GM10266 (cell line): ENCODE measurements around the gene LRRK1.

ENCODE experiments used
- DNase-seq: peaks from one replicate; pipeline ENCODE4 v3.0.0; 2012; ENCODE audit errors: extremely low spot score
- CTCF ChIP-seq: IDR thresholded peaks from 2 replicates; pipeline ENCODE4 v1.5.1; 2012; ENCODE audit warnings: mild to moderate bottlenecking, low read depth; ENCODE audit not compliant: control insufficient read depth, insufficient read depth; ENCODE audit errors: missing control alignments

Gene LRRK1

GRCh38 chr15:100918690-100919480 lies at the start of gene LRRK1:
LRRK1 (plus strand) TSS chr15:100919357; CDS start chr15:100924633, 5,276 bp downstream.
- peak; percentile 40 for TF ChIP-seq CTCF
- peak; percentile 77 for DNase-seq

DNA sequence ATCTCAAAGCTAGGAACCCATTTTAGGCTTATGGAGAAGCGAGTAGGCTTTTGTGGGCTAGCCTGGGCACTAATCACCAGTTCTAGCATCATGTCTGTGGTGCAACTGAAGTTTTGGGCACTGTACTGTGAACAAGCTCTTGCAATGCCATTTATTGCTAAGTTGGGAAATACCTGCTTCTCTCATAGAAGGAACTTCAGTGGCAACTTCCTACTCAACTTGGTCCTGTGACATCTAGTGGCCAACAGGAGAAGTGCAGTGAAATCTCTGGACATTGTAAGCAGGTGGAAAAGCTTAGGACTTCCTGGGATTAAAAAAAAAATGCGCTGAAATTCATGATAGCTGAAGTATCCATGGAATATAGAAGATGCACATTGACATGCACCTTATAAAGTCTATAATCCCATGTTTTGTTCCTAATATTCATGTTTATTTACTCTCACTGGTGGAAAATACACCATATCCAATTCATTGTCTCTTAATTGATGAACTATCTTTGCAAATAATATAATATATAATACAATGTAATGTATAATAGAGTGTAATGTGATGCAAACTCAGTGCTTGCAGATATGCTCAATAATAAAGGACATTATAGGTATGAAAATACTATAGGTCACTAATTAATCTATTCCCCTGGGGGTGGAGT lies 46.0 kb upstream of the LRRK1 start:
- peak; percentile 88 for TF ChIP-seq CTCF
- DNase-seq, result peak; percentile 79

DNA sequence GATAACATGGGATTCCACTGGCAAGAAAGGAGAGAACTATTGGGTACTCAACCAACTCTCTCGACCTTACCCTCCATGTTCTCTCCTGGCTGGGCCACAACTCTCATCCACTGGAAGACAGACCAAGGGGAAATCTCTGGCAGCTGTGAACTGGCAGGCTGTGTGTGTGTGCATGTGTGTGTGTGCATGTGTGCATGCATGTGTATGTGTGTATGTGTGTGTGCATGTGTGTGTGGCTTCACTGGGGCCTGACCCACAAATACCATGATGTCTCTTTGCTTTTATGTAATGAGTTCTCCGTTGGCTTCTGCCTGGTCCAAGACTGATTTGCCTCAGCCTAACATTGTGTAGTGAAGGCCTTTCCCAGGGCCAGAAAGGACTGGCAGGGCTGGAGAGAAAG lies 43.7 kb upstream of the LRRK1 start:
- TF ChIP-seq CTCF, result no peak
- DNase-seq, result no peak

DNA sequence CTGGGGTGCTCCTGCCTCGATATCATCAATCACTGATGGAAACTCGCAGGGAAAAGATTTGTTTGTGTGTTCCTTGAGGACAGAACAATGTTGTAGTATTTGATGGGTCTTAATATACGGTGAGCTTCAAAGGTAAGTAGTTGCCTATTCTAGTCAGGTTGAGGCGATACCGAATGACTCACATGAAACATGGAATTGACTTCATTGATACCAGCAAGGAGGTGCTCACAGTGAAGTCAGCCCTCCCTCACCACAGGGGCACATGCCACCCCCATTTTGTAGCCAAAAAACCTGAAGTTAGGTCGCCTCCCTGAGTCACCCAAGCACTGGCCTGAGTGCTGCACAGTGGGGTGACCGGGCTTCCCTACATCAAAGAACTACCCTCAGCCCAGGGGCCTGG lies 43.2 kb upstream of the LRRK1 start:
- no peak for TF ChIP-seq CTCF

DNA sequence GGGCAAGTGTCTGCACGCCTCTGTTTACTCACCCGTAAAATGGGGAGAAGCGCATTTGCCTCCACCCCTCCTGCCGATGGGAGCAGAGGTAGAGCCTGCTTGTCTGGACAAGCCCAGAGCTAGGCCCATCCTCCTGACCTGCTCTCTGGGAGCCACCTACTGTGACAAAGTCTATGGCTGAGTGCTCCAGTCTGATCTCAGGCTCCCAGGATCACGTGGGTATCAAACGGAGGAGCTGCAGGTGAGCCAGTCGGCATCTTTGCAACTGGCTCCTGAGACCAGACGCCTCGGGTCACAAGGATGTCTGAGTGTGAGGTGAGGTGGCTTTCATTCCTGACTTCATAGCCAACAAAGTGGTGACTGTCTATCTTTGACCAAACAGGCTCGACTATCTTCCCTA lies 41.6 kb upstream of the LRRK1 start:
- no peak for TF ChIP-seq CTCF
- no peak for DNase-seq

More for the DNA sequence above, 43.2 kb upstream of the LRRK1 start:
- no peak for DNase-seq

DNA sequence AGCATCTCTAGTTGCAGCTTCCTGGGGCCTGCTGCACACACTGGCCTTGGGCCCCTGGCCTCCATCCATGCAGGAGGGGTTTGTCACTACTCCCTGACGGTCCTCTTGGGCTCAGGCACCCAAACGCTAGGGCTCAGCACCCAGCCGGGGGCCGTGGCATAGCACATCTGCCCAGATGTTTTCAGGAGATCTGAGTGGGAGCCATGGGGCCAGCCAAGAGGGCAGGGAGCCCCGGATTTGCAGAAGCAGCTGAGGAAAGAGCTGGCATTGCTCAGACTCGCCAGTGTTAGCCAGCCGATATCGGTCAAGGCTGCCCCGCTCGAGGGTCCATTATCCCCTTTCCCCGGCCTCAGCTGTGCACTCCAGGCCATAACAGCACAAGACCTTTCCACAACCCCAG lies 41.0 kb upstream of the LRRK1 start:
- no peak for TF ChIP-seq CTCF
- no peak for DNase-seq

DNA sequence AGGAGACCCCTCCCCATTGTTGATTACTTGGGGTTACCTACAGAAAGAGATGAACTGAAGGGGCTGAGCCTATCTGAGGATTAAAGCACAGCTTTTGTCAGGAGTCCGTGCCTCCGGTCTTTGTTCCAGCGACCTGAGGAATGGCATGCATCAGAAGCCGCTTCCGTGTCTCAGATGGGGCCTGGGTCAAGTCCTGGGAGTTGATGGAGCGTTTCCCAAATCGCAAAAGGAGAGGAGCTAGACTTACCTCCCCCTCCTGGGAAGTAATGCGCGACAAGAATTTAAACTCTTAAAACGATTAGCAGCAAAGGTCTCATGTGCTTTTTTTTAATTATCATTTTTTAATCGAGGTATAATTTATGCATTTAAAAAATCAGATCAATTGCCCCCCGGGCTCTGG lies 40.5 kb upstream of the LRRK1 start:
- TF ChIP-seq CTCF, result no peak
- no peak for DNase-seq
